A549 (cell line): ENCODE measurements around the gene CLECL1.

Source experiments
- CTCF ChIP-seq: fragments of >200 bp; sonication (Bioruptor Twin); formaldehyde crosslinking; IDR thresholded peaks from 3 replicates; pipeline ENCODE4 v1.5.1; 2016
- EP300 ChIP-seq, 2 experiments: fragments of >200 bp; sonication (Bioruptor Twin); formaldehyde crosslinking; IDR thresholded peaks; 2 replicates in 1 of 2; 3 replicates in 1 of 2; pipeline ENCODE4 v1.6.1; 2016 to 2017
- JUNB ChIP-seq: fragments of >200 bp; sonication (Bioruptor Twin); formaldehyde crosslinking; IDR thresholded peaks from 2 replicates; pipeline ENCODE4 v1.6.1; 2016
- RAD21 ChIP-seq, 2 experiments: fragments of >200 bp in 1 of 2; sonication (Bioruptor Twin) in 1 of 2; formaldehyde crosslinking in 1 of 2; IDR thresholded peaks in 1 of 2; conservative IDR thresholded peaks in 1 of 2; 2 replicates in 1 of 2; 3 replicates in 1 of 2; pipeline ENCODE4 v1.6.1; 2012 to 2018; ENCODE audit warnings: inconsistent platforms in 1 of 2
- RFX5 ChIP-seq: fragments of 450-650 bp; IDR thresholded peaks from 2 replicates; pipeline ENCODE4 v1.7.1; 2014; ENCODE audit warnings: antibody characterized with exemption, mild to moderate bottlenecking, moderate library complexity

- TF ChIP-seq RFX5 (no peak), CTCF (no peak), RAD21 (conservative IDR thresholded peaks at IDR 0.05 in 1 of 2, IDR thresholded peaks at IDR 0.05 in 1 of 2) (no peak), EP300 (IDR thresholded peaks at IDR 0.05) (no peak), JUNB (no peak)
Measured at GRCh38 chr12:9753498-9753897, 20.6 kb upstream of the CLECL1 start.
